NOMO-1 treated with DMSO at 0.1 percent for 48 hours (cell line): ENCODE results near the gene RBBP4.
A peak's percentile ranks its signal among the peaks of the same experiment; 100 is the strongest.
"Not testable (repeated sequence)": the region's sequence is repeated elsewhere in the genome, so short reads cannot be mapped to it uniquely, and the experiment has no call there.

Experiments used
- DNase-seq: peaks from one replicate; lab custom pipeline; 2025; ENCODE audit not compliant: unreplicated experiment; lab: John Stamatoyannopoulos, UW

The RBBP4 gene

GRCh38 chr1:32693455-32694174 lies 42.6 kb downstream of the RBBP4 start:
- DNase-seq: no peak

DNA sequence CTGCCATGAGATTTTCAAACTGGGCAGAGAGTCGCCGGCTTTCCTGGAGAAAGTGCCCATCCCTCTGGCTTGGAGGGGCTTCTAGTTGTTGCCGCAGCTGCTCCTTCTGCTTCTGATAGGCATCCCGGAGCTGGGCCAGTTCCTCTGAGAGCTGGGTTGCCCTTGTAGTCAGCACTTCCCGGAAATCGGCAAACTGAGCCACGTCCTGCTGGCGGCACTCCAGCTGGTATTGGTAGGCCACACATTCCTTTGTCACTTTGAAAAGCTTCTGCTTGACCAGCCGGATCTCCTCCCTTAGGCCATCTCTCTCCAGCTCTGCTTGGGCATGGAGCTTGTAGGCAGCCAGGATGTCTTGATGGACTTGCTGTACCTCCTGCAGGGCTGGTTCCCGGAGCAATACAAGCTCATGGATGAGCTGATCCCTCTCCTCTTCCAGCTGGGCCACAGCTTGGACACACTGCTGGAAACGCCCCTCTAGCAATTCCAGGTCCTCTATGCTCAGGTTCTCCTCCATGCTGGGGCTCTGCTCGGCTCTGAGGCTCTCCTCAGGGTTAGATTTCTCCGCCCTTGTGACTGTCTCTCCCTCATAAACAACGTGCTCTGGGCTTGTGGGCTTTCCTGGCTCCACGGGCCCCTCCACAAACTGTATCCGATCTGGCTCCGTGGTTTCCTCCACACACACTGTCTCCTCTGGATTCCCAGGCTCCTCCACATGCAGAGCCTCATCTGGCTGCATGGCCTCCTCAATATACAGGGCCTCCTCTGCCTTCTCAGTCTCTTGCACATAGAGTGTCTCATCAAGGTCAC lies 44.3 kb downstream of the RBBP4 start:
- no peak for DNase-seq

GRCh38 chr1:32696041-32696440 lies 45.0 kb downstream of the RBBP4 start:
- no peak for DNase-seq

DNA sequence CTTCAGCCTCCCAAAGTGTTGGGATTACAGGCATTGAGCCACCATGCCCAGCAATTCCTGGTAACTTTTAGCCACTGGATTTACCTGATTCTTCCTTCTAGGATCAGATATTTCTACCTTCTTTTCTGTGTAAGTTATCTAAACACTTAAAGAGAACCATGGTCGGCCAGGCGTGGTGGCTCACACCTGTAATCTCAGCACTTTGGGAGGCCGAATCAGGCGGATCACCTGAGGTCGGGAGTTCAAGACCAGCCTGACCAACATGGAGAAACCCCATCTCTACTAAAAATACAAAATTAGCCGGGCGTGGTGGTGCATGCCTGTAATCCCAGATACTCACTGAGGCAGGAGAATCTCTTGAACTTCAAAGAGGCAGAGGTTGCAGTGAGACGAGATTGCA lies 46.0 kb downstream of the RBBP4 start:
- DNase-seq: not testable (repeated sequence)

DNA sequence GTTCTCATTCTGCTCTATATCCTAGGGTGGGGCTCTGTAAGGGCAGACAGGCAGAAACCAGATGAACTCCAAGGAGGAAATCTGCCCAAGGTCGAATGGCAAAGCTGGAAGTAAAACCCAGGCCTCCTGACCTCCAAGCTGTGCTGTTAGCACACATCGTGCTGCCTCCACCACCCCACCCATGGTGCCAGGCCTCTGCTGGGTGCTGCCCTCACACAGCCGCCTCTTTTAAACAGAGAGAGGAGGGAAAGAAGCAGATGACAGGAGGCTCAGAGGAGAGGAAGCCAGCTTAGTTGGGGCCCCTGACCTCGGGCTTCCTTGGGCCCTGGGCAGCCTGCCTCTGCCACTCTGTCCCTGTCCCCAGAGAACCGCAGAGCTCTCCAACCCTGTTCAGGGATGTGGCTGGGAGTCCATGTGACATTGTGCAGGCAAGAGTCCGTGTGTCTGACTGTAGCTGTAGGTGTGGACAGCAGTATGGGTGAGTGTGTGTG lies 50.5 kb downstream of the RBBP4 start:
- no peak for DNase-seq

DNA sequence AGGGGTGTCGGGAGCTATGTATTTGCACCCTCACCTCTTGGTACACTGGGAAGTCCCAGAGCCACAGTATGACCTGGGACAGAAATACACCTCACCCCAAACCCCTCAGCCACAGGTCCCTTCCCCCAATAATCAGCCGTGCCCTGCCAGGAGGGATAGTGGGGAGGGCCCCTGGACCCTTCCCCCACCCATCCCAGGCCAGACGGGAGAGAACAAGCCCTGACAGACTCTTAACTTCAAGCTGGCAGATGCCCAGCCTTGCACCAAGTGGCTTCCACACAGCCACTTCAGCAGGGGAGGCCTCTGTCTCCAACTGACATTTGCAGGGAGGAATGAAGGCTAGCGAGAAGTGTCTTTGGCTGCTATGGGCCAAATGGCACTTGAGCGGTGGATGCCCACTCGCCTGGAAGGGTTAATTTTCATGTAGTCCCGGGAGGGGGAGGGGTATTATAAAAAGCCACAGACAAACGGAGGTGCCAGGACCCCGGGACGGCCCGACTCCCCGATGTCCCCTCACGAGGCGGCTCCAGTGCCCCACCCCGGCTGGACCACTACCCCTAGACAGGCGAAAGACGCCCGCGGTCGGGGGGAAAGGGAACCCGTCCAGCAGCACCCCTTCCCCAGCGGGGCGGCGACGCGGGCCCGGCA lies 51.1 kb downstream of the RBBP4 start:
- DNase-seq: no peak

GRCh38 chr1:32702599-32703478 lies 51.8 kb downstream of the RBBP4 start, which contains the start of gene SYNC:
TSS of gene SYNC (minus strand) at chr1:32702770. CDS start at chr1:32702660, 110 bp downstream.
- DNase-seq: peak; percentile 9

DNA sequence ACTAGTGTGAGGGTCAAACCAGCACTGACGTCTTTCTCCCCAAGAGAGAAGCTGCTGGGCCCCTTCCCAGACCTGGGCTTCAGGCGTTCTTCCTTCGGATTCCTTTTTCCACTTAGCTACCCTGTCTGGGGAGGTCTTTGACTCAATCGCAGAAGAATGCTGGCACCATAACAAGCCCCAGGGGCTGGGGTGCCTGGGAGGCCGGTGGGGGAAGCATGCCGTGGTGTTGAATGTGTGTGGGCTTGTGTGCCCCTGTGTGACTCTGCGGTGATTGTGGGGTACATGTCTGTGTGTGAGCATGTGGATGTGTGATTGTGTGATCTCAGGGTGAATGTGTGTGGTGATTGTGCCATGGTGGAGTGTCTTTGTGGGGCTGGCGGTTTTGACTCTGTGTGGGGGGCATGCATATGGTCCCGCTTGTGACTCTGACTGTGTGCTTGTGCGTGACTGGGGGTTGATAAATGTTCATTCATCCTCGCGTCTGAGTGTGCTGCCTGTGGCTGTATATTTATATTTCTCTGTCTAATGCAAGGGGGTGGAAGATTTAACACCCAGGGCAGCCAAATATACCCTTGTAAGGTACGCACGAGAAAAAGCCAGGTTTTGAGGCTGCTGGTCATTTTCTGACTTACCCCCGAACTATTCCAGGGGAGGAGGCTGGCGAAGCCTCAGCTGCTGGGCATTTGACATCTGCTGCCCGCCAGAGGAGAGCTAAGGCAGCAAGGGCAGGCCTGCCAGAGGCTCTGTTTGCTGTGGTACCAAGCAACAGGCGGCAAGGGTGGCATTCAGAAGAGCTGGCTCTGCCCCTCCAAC lies 52.7 kb downstream of the RBBP4 start:
- no peak for DNase-seq

DNA sequence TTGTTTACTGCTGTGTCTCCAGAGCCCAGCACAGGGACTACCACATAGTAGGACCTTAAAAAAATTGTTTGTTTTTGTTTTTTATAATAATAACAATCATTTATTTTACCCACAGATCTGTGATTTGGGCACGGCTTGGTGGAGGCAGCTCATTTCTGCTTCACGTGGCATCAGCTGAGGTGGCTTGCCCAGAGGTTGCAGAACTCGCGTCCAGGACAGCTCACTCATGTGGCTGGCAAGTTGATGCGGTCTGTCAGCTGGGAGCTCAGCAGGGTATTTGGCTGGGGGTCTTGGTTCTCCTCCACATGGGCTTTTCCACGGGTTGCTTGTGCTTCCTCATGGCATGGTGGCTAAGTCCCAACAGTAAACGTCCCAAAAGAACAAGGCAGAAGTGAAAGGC lies 54.5 kb downstream of the RBBP4 start:
- no peak for DNase-seq

DNA sequence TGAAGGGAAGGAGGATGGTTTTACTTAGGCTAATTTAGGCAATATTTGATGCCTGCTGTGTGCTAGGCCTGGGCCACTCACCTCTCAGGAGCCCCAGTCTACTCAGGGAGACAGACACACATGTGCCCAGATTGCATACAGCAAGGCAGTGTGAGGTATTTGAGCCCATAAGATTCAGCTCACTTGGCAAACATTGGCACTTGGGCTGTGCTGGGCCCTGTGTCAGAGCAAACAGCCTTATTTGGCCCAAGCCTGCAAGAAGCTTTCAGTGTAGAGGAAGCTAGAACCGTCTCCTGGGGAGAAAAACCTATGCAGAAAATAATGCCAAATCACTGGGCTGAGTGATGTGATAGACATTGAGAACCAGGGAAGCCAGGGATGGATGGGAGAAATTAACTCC lies 55.5 kb downstream of the RBBP4 start:
- DNase-seq: no peak

DNA sequence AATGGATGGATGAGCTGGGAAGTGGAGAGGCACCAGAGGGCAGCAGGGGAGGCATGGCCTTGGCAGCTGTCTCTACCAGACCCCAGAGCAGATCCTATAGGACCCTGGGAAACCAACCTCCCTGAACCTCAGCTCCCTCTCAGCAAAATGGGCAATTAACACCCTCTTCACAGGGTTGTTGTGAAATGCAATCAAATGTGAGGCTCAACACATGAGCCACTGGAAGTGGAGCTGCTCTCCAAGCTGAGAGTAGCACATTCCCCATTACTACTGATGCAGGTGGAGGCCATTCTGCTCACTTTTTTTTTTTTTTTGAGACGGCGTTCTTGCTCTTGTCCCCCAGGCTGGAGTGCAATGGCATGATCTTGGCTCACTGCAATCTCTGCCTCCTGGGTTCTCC lies 58.1 kb downstream of the RBBP4 start:
- no peak for DNase-seq

DNA sequence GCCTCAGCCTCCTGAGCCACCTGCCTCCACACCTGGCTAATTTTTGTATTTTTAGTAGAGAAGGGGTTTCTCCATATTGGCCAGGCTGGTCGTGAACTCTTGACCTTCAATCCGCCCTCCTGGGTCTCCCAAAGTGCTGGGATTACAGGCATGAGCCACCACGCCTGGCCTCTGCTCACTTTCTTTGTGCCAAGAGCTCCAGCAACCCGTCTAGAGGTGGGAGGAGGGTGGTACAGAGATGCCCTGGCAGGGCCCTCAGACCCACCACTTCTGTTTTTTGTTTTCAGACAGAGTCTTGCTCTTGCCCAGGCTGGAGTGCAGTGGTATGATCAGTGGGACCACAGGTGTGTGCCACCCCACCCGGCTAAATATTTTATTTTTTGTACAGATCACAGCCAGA lies 58.5 kb downstream of the RBBP4 start:
- DNase-seq: no peak

- DNase-seq: not testable (repeated sequence)
Measured at GRCh38 chr1:32711221-32711620, 60.2 kb downstream of the RBBP4 start.

DNA sequence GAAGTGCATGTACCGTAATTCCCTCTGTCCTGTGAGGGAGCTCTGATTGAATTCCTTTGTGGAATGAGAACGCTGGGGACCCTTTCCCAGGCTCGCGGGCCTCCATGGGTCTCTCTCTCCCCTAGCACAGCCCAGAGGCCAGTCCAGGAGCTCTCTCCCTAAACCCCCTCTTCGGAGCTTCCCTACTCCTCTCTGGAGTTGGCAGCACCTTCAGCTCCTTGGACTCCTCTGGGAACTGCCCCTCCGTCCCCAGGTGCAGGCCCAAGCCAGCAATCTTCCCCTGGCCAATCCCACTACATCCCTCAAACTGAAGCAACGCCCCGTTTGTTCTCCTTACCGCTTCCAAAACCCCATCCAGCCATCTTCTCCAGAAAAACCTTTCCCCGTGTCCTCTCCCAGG lies 62.1 kb downstream of the RBBP4 start:
- DNase-seq: no peak

DNA sequence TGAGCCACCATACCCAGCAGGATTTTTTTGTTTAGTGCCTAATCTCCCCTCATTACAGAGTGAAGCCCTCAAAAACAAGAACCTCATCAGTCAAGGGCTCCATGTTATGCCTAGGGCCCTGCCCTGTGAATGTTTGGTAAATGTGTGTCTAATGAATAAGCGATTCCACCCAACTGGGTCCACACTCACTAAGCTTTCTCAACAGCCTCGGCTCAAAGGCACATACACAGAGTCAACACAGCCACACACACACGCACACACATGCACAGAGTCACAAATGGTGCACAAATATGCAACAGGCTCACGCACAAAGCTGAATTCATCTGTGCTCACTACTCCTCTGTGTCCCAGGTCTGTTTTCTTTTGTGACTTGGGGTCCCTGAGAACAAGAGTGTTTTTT lies 63.3 kb downstream of the RBBP4 start:
- DNase-seq: no peak

DNA sequence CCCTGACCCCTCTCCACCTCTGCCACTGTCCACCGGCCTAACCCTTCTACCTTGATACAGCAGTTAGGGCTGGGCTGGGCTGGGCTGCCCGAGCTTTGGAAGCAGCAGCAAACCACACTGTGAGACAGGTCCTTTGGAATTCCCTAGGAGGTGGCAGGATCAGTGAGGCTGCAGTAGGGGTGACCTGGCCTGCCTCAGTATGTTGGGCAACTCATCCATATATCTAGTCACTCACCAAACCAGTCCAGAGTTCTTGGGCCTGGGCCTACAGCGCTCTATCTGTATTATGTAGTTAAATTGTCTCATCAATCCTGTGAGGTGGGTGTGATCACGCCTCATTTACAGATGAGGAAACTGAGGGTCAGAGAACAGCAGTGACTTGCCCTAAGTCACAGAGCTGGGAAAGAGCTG lies 64.9 kb downstream of the RBBP4 start:
- no peak for DNase-seq

GRCh38 chr1:32716312-32717148 lies 65.5 kb downstream of the RBBP4 start:
- DNase-seq: peak; percentile 21

GRCh38 chr1:32717503-32717902 lies 66.5 kb downstream of the RBBP4 start:
- DNase-seq: no peak

DNA sequence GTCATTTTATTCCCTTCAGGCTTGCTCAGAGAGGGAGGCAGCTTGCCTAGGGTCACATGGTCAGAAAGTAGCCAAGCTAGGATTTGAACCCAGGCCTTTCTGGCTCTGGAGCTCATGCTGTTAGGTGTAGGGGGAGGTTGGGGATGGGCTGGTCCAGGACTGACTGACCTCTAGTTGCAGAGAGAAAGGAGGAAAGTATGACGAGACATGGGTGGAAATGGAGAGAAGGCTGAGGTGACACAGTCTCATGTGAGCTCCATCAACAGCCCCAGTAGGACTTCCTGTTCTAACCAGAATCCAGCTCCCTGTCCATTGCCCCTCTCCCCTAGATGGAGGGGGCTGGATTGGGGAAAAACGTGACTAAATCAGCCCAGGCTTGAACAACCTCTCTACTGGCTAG lies 67.0 kb downstream of the RBBP4 start:
- DNase-seq: no peak
